ENCODE results near the gene MCHR1. TPM values are rescaled to one million over a fixed set of nuclear protein-coding genes. Genes with fewer than 3 reads are reported as not detected.
A peak's percentile ranks its signal among the peaks of the same experiment; 100 is the strongest.

MCHR1 gene
- total and polyA plus RNA-seq, 2 of the 13 experiments (the other 11 are each of a cell fraction or from before 2014, with no cell fraction given): 0.40 to 0.83 TPM

- CTCF ChIA-PET (ENCODE audit: low intra/inter-chr PET ratio, low total read pairs): no interaction called here
- Histone ChIP-seq H3K4me3 (replicated peaks in 1 of 3; ENCODE audit: insufficient read depth in 1 of 3, low read depth in 2 of 3, low read length in 3 of 3) (peak overlapping the region; percentile 90 to 99 (median 97)), H3K9me3 (ENCODE audit: low read length) (no peaks in the 10 kb centered on the region), H4K20me1 (ENCODE audit: insufficient read depth, low read length) (peaks cover 15% of the 10 kb centered on the region), H3K27ac (ENCODE audit: extremely low read length, insufficient read depth, low read length) (peak overlapping the region; percentile 71), H2AFZ (ENCODE audit: low read length) (no peak overlapping the region), H3K9ac (ENCODE audit: insufficient read depth, low read depth, low read length) (peak overlapping the region; percentile 91), H3K27me3 (ENCODE audit: control insufficient read depth in 1 of 2, insufficient read depth in 2 of 2, low read length in 2 of 2) (no peaks in the 10 kb centered on the region; a peak in 1 of 5 replicates), H3K79me2 (ENCODE audit: insufficient read depth, low read length) (peaks cover 53% of the 10 kb centered on the region), H3K4me1 (ENCODE audit: insufficient read depth, low read length) (peaks cover 45% of the 10 kb centered on the region), H3K4me2 (ENCODE audit: low read depth, low read length) (peak overlapping the region; percentile 96), H3K36me3 (replicated peaks in 1 of 2; ENCODE audit: control insufficient read depth in 1 of 2, insufficient read depth in 2 of 2, low read length in 2 of 2) (no peaks in the 10 kb centered on the region)
- POLR2A ChIA-PET: interaction anchor here (0.5 to 2.5 kb wide), 8 partner anchors 10 to 138 kb away, joined by 3 to 28 read pairs (median 5); no protein-coding TSS in a partner anchor
- in situ Hi-C loops (cut with HindIII; ENCODE audit: extremely low pct_ligation_motif_present, low pct_unique_long_range_greater_than_20kb): no loop called here
- WGBS (ENCODE audit: low lambda C conversion rate): no CpG with 5 or more reads among the region's 31 CpGs
- intact Hi-C loops (cut with micrococcal nuclease; ENCODE audit: unreplicated experiment): loop anchor here (10.0 kb wide), 1 partner anchor 51 kb away; no protein-coding TSS in a partner anchor
- no peak for DNase-seq (ENCODE audit: low spot score)
- peak; percentile 65 for ATAC-seq
- BruUV-seq (replicated peaks): no TSS peak
- FAIRE-seq: no peak
- TF ChIP-seq ZBTB3 (CRISPR knock-in tag; IDR thresholded peaks at IDR 0.05; ENCODE audit: borderline replicate concordance, low read depth) (no peak), NFKBIZ (CRISPR knock-in tag; IDR thresholded peaks at IDR 0.05) (no peak), ZXDC (CRISPR knock-in tag; IDR thresholded peaks at IDR 0.05) (0 out of 2 replicates have a peak, but pooled peaks have one; percentile 31), EED (CRISPR knock-in tag; IDR thresholded peaks at IDR 0.05) (peak; percentile 61; the same call in 1 of the 2 replicates), MED13 (CRISPR knock-in tag; IDR thresholded peaks at IDR 0.05) (no peak), HES4 (CRISPR knock-in tag; IDR thresholded peaks at IDR 0.05; ENCODE audit: borderline replicate concordance) (no peak), RBM39 (IDR thresholded peaks at IDR 0.05; ENCODE audit: low read depth, low read length, poor library complexity, severe bottlenecking) (peak; percentile 10), PRMT3 (CRISPR knock-in tag; IDR thresholded peaks at IDR 0.05; ENCODE audit: borderline replicate concordance, low read depth) (no peak), SMC3 (IDR thresholded peaks at IDR 0.05; ENCODE audit: low read length) (no peak), KDM5A (IDR thresholded peaks at IDR 0.05; ENCODE audit: borderline replicate concordance, low read length) (peak; percentile 23; the same call in 1 of the 2 replicates), SPEN (CRISPR knock-in tag; IDR thresholded peaks at IDR 0.05; ENCODE audit: low read depth) (no peak), ZNF180 (CRISPR knock-in tag; IDR thresholded peaks at IDR 0.05; ENCODE audit: borderline replicate concordance, low read depth) (no peak), ZNF510 (CRISPR knock-in tag; IDR thresholded peaks at IDR 0.05; ENCODE audit: low read depth) (no peak), ZBTB25 (CRISPR knock-in tag; IDR thresholded peaks at IDR 0.05) (no peak), ZNF564 (CRISPR knock-in tag; IDR thresholded peaks at IDR 0.05) (peak; percentile 79; the same call in 1 of the 2 replicates), MTA3 (CRISPR knock-in tag; IDR thresholded peaks at IDR 0.05) (no peak), ZNF251 (CRISPR knock-in tag; IDR thresholded peaks at IDR 0.05) (no peak), ZNF678 (CRISPR knock-in tag; IDR thresholded peaks at IDR 0.05) (no peak), PAX8 (CRISPR knock-in tag; IDR thresholded peaks at IDR 0.05; ENCODE audit: borderline replicate concordance) (no peak)
Measured at GRCh38 chr22:40635940-40636379, 43.3 kb upstream of the MCHR1 start.

All from HepG2 (cell line).